ENCODE measurements around the gene CBFB.

CBFB gene

DNA sequence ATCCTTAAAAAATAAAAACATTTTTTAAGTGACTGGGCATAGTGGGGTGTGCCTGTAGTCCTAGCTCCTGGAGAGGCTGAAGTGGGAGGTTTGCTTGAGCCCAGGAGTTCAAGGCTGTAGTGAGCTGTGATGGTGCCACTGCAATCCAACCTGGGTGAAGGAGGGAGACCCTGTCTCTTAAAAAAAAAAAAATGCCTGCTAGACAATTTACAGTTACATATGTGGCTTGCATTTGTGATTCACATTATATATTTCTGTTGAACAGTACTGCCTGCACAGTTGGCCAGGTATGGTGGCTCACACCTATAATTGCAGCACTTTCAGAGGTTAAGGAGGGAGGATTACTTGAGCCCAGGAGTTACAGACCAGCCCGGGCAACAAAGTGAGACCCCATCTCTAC is 23.4 kb downstream of the CBFB start:
- DNase-seq: no peak

DNA sequence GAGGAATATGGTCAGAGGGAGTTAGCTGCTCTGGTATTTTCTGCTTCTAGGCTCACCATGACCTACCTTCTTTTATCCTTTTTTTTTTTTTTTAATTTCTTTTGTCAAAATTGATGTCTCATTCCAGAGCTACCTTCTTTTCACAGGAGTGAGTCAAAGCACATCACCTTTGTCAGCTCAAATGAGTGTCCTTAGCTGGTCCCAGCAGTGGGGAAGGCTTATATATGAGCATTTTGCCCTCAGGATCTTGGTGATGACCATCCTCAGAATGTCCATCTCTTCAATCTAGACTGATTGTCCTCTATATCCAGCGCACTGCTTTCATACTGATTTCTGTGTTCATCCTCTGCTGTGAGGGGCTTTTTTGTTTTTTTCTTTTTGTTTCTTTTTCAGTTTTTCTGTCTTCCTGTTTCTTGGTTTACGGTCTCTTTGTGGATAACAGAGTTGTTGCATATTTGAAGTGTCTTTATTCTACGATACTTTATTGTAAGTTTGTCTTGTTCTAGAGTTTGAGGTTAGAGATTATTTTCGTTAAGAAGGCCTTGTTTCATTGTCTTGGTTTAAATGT is 24.9 kb downstream of the CBFB start:
- no peak for DNase-seq

DNA sequence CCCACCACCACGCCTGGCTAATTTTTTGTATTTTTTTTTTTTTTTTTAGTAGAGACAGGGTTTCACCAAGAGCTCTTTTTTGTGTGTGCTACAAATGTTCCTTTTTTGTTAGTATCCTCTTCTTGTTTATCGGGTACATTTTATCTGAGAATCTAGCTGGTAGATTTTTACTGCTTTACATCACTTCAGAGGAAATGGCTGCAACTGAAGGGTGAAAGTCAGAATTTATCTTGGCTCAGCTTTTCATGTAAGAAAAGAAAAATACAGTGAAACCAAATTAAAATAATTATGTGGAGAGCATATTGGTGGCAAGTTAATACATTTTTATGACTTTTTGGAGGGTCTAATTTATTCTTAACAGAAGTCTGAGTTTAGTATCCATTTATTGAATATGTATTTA is 26.0 kb downstream of the CBFB start:
- no peak for DNase-seq

DNA sequence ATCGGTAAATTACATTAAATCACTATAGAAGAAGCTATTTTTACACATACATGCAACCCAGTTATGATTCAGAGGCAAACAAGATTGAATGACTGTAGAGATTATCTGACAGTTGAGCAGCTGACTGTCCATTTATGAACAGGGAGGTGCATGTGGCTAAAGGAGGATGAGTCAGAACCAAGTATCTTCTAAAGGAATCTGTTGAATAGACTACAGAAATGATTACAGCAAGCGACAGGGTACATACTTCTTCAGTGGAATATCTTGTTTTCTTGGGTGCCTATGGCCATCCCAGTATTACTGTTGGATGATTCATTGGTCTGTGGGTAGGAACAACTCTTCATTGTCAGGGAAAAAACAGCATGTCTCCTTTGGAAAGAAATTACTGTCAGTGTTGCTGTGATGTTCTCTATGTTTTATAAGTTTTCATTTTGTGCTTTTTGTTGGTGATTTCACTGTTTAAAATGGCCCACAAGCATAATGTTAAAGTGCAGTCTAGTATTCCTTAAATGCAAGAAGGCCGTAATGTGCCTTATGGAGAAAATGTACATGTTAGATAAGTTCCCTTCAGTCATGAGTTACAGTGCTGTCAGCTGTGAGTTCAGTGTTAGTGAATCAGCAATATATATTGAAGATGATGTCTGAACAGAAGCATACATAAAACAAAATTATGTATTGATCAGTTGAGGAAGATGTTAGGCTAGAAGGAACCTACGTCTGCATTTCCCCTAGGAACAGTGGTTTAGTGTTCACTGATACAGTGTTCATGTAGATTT is 27.0 kb downstream of the CBFB start:
- no peak for DNase-seq

DNA sequence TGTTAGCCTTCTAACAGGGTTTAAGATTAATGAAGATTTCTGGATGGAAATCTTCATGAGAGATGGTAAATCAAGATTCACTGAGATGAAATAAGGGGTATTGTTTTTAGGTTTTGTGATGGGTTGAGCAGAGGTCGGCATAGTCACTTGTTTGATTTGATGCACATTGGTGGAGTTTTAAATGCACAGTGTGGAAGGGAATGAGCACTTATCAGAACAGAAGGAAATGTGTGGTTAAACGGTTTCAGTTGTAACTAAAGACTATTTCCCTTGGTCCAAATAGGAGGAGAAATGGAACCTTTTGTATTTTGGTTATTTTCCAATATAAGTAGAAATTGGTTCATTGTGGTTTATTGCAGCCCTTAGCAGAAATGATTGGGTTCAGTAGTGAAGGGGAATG is 34.1 kb downstream of the CBFB start:
- DNase-seq: no peak

DNA sequence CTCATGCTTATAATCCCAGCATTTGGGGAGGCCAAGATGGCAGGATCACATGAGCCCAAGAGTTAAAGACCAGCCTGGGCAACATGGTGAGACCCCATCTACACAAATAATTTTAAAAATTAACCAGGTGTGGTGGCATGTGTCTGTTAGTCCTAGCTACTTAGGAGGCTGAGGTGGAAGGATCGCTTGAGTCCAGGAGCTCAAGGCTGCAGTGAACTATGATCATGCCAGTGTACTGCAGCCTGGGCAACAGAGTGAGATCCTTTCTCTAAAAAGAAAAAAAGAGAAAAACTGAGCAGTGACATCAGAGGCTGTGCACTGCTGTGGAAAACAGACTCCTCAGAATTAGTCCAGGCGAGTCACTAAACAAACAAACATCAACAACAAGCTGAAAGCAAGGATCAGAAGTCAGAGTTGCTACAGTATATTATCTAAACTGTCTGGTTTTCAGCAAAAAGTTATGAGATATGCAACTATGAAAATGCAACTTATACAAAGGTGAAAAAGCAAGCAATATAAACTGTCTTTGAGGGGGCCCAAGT is 39.3 kb downstream of the CBFB start:
- DNase-seq: no peak

DNA sequence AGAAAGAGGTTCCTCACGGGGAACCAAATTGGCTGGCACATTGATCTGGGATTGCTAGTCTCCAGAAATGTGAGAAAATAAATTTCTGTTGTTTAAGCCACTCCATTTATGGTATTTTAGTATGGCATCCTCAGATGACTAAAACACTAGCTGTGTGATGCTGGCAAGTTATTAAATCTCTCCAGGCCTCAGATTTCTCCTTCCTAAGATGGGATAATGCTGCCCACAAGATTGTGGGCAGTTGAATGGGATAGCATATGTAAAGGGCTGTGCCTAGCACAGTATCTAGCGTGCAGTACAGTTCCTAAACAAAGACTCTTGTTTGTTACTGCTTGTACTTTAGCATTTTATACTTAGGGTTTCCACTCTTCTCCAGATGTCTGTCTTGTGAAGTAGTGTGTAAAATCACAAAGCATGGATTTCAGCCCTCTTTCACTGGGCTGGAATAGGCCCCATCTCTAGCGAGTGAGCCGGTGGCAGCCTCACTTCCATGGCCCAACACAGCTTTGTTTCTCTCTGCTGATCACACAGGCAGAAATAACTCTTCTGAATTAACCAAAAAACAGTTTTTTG is 42.6 kb downstream of the CBFB start:
- DNase-seq: no peak

DNA sequence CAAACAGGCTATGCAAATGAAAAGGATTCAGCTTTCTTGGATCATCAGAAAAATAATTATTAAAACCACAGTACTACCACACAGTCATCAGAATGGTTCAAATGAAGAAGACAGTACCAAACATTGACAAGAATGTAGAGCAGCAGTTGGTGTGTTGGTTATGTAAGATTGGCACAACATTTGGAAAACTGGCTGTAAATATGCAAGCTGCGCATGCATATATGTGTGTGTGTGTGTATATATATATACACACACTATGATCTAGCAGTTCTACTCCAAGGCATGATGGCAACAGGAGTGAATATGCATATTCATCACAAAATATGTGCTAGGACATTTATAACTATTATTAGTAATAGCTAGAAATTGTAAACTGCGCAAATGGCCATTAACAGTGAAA is 46.4 kb downstream of the CBFB start:
- DNase-seq: no peak

DNA sequence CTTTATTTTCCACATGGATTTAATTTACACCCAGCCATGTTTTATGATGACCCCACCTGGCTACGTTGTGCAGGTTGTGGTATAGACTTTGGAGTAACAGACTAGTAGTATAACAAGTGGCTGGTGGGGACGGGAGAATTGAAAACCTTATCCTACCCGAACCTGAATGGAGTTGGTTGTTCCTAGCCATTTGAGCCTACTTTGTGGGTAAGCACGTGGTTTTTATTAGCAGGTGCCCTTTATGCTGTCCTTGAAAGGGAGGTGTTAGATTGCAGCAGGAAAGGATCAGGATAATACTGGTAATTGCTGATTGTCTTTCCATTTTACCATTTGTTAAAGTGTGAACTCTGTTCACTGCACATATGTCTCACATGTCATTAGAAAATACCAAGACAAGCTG is 48.9 kb downstream of the CBFB start:
- DNase-seq: no peak

DNA sequence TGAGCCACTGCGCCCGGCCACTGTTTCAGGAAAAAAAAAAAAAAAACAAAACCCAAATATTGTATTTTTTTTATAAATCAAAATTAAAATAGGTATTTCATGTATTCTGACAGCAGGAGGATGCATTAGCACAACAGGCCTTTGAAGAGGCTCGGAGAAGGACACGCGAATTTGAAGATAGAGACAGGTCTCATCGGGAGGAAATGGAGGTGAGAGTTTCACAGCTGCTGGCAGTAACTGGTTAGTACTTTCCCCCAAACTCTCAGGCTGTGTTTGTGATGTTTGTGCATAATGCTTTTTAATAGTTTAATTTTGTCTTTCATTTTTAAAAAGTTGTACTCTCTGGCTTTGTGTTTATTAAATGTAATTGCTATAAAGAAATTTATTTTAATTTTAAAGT is 53.2 kb downstream of the CBFB start:
- no peak for DNase-seq

DNA sequence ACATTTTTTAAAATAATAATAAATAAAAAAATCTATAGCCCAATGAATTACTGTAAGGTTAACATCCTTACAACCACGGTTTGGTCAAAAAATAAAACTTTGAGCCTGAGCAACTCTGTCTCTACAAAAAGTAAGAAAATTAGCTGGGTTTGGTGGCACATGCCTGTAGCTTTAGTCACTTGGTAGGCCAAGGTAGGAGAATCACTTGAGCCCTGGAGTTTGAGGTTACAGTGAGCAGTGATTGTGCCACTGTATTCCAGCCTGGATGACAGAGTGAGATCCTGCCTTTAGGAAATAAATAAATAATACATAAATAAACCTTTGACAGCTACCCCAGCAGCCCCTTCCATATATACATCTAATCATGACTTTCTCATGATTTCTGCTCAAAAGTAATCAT is 53.9 kb downstream of the CBFB start:
- no peak for DNase-seq

DNA sequence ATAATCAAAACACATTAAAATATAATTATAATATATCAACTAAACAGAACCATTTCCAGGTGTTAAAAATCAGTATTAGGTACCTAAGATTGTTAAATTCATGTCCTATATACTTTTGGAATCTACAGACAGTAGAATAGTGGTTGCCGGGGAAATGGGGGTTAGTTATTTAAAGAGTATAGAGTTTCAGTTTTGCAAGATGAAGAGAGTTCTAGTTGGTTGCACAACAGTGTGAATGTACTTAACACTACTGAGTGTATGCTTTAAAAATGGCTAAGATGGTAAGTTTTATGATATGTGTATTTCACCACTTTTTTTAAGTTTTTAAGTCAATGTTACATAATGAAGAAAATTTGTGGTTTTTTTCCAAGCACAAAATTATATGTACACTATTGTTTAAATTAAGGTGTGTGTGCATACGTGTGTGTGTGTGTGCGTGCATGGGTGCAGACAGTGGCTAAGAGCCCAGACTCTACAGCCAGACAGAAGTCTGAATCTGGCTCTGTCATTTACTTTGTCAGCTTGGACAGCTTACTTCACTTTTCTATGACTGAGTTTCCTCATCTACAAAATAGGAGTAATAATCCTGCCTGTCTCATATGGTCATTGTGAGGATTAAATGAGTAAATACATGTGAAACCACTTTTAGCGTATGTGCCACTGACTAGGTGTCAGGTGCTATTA is 55.5 kb downstream of the CBFB start:
- no peak for DNase-seq

DNA sequence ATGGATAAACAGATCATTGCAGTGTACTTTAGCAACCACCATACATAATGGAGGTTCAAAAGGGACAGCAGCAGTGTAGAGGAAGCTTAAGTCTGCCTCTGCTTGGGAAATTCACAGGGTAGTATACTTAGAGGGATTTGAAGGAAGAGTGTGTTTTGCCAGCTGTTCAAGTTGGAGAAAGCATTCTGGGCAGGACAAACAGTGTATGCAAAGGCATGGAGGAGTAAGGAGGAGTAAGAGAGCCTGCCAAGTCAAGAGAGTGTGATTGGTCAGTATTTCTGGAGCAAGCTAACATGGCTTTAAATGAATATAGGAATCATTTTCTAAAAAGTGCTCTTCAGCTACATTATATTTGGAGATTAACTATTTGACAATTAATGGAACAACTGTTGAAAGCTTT is 57.9 kb downstream of the CBFB start:
- DNase-seq: no peak

DNA sequence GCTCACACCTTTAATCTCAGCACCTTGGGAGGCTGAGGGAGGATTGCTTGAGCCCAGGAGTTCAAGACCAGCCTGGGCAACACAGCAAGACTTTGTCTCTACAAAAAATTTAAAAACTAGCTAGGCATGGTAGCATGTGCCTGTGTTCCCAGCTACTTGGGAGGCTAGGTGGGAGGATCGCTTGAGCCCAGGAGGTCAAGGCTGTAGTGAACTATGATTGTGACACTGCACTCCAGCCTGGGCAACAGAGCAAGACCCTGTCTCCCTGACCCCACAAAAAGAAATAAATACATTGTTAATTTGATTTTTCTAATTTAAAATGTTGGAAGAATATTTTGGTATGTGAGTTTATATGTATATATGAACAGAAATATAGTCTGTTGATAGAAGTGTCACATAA is 58.3 kb downstream of the CBFB start:
- DNase-seq: no peak

DNA sequence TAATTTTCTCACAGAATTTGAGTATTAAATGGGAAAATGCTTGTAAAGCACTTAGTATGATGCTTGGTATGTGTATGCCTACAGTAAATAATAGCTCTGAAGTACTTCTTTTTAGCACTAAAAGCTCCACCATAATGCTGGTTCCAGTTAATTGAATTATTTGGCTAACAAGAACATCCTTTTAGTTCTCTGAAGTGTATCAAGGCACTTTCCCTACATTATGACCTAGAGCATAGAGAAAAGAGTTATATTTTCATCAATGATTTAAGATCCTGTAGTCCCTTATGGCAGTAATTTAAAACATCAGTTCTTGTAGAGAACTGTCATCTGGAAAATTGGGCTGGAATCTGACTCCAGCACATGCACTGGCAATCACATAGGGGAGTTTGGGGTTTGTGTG is 58.9 kb downstream of the CBFB start:
- DNase-seq: no peak

DNA sequence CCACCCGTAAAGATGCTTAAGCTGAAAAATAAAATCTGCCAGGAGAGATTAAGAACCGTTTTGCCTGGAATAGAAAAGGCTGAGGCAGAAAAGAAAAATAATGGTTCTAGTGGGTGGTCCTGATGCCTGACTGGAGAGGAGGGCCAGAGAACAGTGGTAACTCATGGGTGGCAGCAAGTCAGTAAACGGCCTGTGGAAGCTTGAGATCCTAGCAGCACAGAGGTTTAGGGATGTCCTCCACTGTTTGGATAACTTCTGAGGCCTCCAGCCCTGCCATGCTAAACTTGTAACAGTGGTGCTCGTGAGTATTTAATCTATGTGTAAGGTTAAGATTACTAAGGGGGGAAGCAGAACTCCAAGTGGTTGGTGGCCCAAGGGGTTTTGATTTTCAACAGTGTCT is 59.6 kb downstream of the CBFB start:
- no peak for DNase-seq

DNA sequence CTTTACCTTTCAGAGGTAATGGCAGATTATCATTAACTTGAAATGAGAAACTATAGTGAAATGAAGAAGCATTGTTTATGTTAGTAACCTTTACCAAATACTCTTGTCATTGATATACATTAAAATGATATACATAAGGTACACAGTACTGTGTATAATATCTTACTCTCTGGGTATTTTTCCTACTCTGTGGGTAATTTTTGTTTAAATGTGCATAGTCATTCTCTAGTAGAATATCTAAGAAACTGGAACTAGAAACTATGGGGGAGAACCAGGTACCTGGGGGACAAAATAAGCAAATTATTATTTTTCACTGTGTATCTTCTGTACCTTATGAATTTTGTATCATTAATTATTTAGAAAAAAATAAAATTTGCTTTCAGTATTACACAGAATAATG is 60.2 kb downstream of the CBFB start:
- no peak for DNase-seq

DNA sequence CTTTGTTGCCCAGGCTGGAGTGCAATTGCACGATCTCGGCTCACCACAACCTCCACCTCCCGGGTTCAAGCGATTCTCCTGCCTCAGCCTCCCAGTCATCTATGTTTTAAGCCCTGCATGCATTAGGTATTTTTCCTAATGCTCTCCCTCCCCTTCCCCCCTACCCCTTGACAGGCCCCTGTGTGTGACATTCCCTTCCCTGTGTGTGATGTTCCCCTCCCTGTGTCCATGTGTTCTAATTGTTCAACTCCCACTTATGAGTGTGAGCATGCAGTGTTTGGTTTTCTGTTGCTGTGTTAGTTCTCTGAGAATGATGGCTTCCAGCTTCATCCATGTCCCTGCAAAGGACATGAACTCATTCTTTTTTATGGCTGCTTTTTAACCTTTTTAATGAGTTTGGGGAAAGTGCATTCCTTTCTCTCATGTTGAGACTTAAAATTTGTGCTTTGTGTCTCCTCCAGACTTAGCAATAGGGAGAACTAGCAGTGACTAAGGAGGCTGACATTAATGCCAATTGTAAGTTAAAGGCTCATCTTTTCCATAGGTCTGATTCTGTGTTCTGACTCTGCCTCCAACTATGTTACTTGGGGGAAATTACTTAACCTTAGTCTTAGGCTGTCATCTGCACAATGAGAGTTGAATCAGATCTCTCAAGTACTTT is 63.1 kb downstream of the CBFB start:
- DNase-seq: no peak

DNA sequence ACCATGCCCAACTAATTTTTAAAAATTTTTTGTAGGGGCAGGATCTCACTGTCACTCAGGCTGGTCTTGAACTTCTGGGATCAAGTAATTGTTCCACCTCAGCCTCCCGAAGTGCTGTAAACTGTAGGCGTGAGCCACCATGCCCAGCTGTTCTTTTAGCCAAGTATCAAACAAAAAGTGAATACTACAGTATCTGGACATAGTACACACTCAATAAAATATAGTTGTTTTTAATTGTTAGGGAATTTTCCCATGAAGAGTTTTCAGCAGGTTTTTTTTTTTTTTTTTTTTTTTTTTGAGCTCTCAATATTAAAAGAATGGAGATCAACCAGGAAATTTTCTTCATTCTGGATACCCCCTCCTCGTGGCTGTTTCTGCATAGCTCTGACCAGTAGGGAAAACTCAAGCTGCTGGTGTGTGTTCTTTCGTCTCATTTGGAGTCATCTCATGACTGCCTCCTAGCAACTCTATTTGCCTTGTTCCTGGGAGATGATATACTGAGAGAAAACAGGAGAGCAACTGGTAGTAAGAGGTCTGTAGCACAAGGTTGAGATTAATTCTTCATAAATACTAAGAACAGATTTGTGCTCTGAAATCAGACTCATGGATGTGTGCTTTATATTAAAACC is 64.3 kb downstream of the CBFB start:
- DNase-seq: no peak

DNA sequence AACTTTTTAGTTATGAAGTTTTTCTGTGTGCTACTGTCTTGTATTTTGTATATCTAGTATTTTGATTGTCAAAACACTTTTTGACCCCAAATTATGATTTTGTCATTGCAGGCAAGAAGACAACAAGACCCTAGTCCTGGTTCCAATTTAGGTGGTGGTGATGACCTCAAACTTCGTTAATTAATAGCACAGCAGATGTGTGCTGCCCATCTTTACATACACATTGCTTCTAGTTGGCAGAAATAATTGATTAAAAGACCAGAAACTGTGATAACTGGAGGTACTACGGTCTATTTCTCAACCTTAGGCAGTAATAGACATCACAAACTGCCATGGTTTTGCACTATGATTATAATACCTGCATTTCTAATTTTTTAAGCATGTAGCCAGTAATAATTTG is 69.7 kb downstream of the CBFB start:
- DNase-seq: no peak

DNA sequence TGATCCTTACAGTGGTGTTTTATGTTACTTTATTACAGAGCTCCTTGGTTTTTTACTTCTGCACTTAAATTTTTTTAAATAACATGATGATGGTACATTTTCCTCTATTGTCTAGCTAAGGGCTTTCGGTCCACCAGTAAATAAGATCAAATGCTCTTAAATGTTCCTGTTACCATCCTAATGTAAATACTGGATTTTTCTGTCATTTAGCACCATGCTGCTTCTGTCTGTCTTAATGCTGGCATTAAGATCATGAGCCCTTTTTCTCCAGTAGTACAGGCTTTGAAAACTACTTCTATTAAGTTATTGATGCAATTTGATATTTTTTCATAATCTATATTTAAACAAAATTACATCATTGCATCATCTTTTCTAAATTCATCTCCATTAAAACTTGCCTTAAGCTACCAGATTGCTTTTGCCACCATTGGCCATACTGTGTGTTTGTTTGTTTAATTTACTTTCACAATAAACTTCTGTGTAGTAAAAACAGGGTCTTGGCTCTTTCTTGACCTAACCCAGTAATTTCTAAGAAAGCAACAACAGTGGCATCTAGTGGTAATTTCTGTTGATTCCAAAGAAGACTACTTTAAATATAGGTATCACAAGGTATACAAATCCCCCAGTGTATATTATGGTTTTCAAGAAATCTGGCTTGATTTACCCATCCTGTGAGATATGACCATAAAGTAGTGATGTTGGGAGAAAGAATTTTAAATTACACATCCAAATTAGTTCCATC is 71.8 kb downstream of the CBFB start:
- DNase-seq: no peak
